ENCODE results near the gene NRCAM.

DNA sequence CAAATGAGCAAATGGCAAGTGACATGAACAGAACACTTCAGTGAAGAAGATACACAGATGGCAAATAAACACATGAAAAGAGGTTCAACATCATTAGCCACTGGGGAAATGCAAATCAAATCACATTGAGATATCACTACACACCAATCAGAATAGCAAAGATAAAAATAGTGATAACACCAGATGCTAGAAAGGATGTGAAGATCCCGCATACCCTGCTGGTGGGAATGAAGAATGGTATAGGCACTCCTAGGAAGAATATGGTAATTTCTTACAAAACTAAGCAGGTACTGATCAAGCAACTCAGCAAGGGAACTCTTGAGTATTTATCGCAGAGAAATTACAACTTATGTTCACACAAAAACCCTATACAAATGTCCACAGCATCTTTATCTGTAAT is 337.3 kb downstream of the NRCAM start:
- TF ChIP-seq CTCF (IDR thresholded peaks at IDR 0.05; ENCODE audit: control extremely low read depth in 1 of 3, insufficient read depth in 1 of 3, low read depth in 1 of 3, low read length in 3 of 3) (peak in 2 of 3 experiments; percentile 15 to 45; a peak in 1 of 4 replicates), USF2 (IDR thresholded peaks at IDR 0.05; ENCODE audit: low read length) (no peak), EP300 (IDR thresholded peaks at IDR 0.05; ENCODE audit: borderline replicate concordance in 1 of 2, low read depth in 2 of 2, low read length in 2 of 2) (no peak), TAF1 (IDR thresholded peaks at IDR 0.05; ENCODE audit: low read depth, low read length) (no peak), KDM5A (IDR thresholded peaks at IDR 0.05; ENCODE audit: low read length) (no peak), POLR2AphosphoS5 (IDR thresholded peaks at IDR 0.05; ENCODE audit: low read depth, low read length) (no peak), CEBPB (IDR thresholded peaks at IDR 0.05; ENCODE audit: low read depth, low read length) (no peak), POLR2A (IDR thresholded peaks at IDR 0.05; ENCODE audit: control extremely low read depth in 1 of 2, low read depth in 2 of 2, low read length in 2 of 2) (no peak), EGR1 (IDR thresholded peaks at IDR 0.05; ENCODE audit: borderline replicate concordance, low read depth, low read length) (no peak), MAFK (IDR thresholded peaks at IDR 0.05; ENCODE audit: low read depth, low read length) (no peak), CREB1 (IDR thresholded peaks at IDR 0.05) (no peak), MAX (IDR thresholded peaks at IDR 0.05) (no peak), EZH2 (IDR thresholded peaks at IDR 0.05; ENCODE audit: low read depth, low read length, severe bottlenecking) (no peak), SP1 (IDR thresholded peaks at IDR 0.05; ENCODE audit: low read depth, low read length) (no peak)

Data from H1 (cell line).